Adipose tissue (tissue), 3 donors: ENCODE results near the gene ANGEL1. TPM values are rescaled to one million over a fixed set of nuclear protein-coding genes. Genes with fewer than 3 reads are reported as not detected.

Experiments
- H3K27ac ChIP-seq: one replicate; pipeline ENCODE4 v1.5.1; 2013; ENCODE audit warnings: low read depth, low read length
- WGBS, 3 donors: extraction: QIAGEN DNeasy Blood & Tissue Kit; methylation state at CpG; one replicate each; pipeline ENCODE4 v1.1.7; 2013; 5-methylcytosine and 5-hydroxymethylcytosine counted together
- polyA plus RNA-seq, 3 donors: library from polyadenylated mRNA; stranded (reverse); fragments of 200-250 nt; gene quantifications; one replicate each; pipeline ENCODE4 v1.2.3, GENCODE V29; 2013
- donor health status: healthy with polysubstance abuse.
- donor health status: Bipolar disorder and iron deficiency.
- donor health status: healthy.

ANGEL1 gene, protein sequence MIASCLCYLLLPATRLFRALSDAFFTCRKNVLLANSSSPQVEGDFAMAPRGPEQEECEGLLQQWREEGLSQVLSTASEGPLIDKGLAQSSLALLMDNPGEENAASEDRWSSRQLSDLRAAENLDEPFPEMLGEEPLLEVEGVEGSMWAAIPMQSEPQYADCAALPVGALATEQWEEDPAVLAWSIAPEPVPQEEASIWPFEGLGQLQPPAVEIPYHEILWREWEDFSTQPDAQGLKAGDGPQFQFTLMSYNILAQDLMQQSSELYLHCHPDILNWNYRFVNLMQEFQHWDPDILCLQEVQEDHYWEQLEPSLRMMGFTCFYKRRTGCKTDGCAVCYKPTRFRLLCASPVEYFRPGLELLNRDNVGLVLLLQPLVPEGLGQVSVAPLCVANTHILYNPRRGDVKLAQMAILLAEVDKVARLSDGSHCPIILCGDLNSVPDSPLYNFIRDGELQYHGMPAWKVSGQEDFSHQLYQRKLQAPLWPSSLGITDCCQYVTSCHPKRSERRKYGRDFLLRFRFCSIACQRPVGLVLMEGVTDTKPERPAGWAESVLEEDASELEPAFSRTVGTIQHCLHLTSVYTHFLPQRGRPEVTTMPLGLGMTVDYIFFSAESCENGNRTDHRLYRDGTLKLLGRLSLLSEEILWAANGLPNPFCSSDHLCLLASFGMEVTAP
- polyA plus RNA-seq: 10 to 100 TPM in 1 of 3 donors, 1 to 10 TPM in 2; 4.3 to 22.5 (median 6.9) TPM

DNA sequence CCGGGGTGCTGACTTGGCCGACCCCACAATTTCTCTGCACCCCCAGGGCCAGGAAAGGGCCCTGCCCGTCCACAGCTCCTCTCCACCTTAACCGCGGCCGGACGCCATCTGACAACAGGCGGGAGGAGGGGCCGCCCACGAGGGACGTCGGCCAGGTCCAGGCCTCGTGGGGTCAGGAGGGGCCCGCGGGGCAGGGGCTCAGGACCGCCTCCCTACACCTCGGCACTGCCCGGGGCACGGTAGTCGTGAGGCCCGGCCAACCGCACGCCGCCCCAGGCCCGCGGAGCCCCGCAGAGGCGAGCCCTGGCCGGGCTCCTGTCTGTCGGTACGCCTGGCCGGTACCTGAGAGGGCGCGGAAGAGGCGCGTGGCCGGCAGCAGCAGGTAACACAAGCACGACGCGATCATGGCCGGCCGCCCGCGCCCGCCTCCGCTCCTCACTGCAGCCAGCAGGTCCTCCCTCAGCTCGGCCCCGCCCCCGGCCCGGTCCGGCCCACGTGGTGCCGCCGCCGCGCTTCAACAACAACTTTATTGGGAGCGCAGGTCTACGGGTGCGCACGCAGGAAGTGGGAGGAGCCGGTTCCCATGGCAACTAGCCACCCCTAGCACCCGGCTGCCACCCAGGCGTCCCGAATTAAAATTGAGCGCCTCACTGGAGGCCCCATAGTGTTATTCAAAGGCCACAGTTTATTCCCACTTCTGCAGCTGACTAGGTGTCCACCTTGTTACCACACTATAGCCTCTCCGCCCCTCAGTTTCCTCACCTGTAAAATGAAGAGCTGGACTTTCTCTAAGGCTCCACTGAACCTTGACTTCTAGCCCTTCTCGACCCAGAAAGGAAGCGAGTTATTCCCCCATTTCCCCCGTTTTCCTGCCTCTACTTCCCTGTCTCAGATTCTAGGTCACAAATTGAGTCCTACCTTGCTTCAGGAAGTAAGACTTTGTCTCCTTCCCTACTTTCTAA, at the start of gene ANGEL1:
TSS of gene ANGEL1 (minus strand) at position 461 of the 962 bp plus-strand sequence. CDS start at position 406, 55 bp downstream.
- peak within 1 kb of the TSS; percentile 63 for H3K27ac ChIP-seq
- WGBS, 3 donors: 4 to 7% (median 4%) methylated on average over 42 to 69 of the region's 69 CpGs

DNA sequence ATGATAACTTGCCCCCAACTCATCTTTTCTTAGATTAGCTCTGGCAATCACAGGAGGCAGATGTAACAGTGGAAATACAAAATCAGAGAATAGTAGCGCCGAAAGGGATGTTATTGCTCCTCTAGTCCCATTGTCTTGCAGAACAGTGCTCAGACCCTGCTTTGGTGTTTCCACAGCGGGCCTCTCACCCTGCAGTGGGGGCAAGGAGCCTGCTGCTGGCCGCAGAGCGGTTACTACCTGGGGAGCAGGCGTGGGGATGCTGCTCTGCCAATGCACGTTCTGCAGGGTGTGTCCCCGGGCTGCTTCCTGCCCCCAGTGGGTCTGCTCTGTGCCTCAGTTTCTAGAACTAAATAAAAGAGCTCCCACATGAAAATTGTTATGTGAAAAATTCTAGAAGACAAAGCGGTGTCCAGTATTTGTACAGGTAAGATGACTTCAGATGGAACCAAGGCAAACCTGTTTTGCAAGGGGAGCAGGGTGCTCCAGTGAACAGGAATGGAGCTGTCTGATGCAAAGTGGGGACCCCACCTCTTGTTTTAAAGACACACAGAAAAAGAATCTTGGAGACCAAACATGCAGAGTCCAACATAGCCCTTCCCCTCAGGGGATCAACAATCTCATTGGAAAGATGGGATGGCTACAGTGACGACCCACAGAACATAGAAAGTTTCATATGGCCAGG, 49.0 kb upstream of the ANGEL1 start:
- no peak overlapping the region for H3K27ac ChIP-seq
- WGBS, 3 donors: 71 to 85% (median 82%) methylated on average over 10 of the region's 10 CpGs

DNA sequence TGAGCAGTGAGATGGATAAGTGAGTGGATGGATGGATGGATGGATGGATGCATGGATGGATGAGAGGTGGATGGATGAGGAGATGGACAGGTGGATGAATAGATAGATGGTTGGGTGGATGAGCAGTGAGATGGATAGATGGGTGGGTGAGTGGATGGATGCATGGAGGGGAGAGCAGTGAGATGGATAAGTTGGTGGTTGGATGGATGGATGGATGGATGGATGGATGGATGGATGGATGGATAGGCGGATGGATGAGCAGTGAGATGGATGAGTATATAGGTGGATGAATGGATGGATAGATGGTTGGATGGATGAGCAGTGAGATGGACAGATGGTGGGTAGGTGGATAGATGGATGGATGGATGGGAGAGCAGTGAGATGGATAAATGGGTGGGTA, 44.1 kb upstream of the ANGEL1 start:
- H3K27ac ChIP-seq: no peak overlapping the region
- 80 to 90% (median 81%) methylated on average over 1 of the region's 1 CpG for WGBS, 3 donors

DNA sequence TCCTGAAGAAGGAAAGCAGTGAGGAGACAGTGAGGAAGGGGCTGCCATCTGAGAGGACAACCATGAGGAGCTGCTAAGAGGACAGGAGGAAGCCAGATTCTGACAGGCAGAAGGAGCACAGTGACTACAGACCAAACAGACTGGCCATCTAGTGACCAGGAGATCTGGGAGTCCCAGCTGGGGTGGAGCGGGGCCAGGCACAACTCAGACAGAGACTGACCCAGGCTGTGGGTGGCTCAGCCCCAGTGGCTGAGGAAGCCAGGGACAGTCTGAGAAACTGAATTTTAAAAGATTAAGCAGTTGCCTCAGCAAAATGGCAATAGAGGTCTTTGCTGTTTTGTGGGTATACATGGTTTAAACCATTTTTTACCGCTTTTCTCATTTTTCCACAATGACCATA, 42.4 kb upstream of the ANGEL1 start:
- WGBS, 3 donors: 93 to 95% (median 94%) methylated on average over 2 of the region's 2 CpGs
- H3K27ac ChIP-seq: no peak overlapping the region

DNA sequence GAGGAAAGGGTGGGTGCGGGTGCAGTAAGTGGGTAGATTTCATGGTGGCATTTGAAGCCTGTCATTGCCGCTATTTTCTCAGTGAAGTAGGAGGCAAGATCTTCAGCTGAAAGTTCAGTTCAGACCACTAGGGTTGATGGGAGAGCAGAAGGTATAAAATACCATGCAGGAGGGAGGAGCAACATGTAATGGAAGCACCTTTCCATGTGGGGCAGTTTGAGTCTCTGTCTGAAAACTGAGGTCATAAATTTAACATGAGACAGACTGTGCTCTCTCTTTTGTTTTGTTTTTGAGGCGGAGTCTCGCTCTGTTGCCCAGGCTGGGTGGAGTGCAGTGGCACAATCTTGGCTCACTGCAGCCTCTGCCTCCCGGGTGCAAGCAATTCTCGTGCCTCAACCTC, 36.2 kb upstream of the ANGEL1 start:
- H3K27ac ChIP-seq: no peak overlapping the region
- WGBS, 3 donors: 79 to 85% (median 82%) methylated on average over 6 of the region's 6 CpGs

DNA sequence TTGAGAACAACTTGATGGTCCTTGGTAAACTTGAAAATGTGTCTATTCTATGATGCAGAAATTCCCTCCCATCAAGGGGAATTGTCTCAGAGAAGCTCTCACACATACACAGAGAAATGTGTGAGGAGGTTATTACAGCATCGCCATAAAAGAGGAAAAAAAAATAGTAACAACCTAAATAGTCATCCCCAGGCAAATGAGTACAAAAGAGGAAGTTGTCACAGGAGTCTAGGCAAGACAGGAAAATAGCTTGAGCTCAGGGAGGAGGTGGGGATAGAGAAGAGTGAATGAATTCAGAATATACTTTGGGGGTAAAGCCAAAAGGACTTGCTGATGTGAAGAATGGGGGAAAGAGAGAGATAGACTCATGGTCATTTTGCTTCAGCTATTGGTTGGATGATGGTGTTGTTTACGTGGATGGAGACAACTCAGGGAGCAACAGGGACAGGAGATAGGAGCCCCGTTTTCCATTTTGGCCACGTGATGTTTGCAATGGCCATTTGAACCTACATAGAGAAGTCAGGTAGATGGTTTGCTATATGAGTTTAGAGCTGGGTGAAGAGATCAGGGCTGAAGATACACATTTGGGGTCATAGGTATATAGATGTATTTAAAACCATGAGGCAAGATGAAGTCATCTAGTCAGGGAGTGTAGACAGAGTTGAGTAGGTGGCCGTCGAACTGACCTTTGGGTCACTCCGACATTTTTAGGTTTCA, 33.8 kb upstream of the ANGEL1 start:
- 75 to 85% (median 81%) methylated on average over 7 of the region's 7 CpGs for WGBS, 3 donors
- no peak overlapping the region for H3K27ac ChIP-seq

DNA sequence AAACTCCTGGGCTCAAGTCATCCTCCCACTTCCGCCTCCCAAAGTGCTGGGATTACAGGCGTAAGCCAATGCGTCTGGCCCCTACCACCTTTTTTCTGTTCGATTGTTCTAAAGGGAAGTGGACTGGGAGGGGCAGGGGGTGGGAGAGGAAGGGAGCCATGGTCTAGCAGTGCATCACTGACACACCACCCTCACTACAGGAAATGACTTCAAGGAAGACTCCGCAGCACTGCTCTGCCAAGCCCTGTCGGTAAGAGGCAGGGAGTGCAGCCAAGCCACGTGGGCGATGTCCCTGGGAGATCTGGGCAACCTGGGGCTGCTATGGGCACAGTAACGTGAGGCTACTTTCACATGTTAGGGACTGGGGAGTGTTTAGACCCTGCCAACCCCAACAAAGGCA, 31.5 kb upstream of the ANGEL1 start:
- WGBS, 3 donors: 39 to 55% (median 40%) methylated on average over 9 of the region's 9 CpGs
- no peak overlapping the region for H3K27ac ChIP-seq

DNA sequence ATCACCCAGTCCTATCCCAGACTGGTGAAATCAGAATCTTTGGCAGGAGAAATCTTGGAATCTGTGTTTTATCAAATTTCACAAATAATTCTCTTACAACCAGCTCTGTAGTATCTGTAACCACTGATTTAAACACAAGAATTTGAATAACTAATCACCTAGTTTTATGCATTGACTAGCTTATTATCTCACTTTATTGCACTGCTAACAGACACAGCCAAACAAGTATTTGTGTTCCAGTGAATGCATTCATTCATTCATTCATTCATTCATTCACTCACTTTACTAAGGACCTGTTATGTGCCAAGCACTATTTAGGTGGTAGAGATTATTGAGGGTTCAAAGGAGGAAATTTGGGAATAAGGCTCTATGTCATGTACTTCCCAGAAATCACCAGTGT, 29.7 kb upstream of the ANGEL1 start:
- no peak overlapping the region for H3K27ac ChIP-seq

DNA sequence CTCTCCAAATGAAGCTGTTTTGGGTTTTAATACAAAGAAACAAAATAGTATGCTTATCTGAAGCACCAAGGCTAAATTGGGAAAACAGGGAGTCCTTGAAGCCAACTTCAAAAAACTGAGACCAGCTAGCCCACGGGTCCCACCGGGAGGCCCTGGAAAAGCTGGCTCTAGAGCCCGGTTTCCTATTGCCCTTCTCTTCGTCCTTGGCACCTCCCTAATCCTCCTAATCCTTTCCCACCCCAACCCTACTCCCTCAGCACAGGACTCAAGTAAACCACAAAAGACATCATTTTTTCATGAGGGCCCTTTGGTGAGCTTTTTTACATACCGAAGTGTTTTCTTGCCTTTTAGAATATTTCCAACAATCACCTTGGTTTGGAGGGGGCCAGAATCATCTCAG, 24.8 kb upstream of the ANGEL1 start:
- H3K27ac ChIP-seq: no peak overlapping the region
- 35 to 69% (median 64%) methylated on average over 5 of the region's 5 CpGs for WGBS, 3 donors

DNA sequence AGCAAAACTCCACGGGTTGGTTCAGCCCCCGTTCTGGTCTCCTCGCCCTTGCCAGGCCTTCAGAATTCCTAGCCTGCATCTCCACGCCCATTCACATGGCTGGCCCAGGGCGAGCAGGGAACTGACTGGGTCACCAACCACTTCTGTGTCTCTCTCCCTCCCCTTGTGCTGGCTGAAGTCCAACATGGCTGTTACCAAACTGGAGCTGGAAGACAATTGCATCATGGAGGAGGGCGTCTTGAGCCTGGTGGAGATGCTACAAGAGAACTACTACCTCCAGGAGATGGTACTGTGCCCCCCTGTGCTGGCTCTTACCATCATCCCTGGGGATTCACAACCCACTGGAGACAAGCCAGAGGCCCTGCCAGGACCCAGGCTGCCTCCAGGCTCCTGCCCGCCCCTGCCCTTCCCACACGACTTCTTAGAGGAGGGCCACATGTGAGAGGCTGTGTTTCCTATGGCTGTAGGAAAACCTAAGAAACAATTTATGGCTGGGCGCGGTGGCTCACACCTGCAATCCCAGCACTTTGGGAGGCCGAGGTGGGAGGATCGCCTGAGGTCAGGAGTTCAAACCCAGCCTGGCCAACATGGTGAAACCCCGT, 23.4 kb upstream of the ANGEL1 start:
- H3K27ac ChIP-seq: no peak overlapping the region
- WGBS, 3 donors: 78 to 84% (median 82%) methylated on average over 13 of the region's 13 CpGs

DNA sequence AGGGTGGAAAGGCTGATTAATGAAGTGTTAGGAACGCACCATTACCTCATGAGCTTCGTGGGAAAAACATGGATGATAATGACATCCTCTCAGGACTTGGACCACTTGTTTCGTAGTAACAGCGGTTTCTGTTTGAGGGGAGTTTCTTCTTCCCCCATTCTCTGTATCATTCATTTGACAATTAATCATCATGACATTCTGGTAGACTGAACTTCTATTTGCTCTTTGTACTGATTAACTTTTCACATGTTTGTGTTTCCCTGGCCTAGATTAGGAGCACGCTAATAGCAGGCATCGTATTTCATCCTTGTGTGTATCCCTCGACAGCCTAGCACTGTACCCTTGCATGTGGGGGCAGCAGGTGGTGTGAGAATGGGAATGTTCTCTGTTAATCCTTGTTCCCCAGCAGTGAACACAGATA, 21.6 kb upstream of the ANGEL1 start:
- no peak overlapping the region for H3K27ac ChIP-seq
- 14 to 71% (median 68%) methylated on average over 7 of the region's 7 CpGs for WGBS, 3 donors

DNA sequence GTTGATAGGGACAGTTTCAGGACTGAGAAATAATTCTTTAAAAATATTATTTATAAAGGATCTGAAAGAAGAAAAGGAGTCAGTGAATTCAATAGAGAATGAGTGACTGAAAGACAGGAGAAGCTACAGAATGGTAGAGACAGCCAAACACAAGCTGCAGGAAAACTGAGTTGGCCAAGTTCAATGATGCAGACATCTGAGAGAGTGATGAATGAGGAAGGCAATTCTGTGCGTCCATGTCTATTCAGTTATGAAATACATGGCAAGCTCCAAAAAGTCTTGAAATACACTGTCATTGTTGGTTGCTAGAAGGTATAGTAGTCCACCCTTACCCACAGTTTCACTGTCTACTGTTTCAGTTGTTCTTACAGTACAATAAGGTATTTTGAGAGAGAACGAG, 20.3 kb upstream of the ANGEL1 start:
- 63 to 80% (median 69%) methylated on average over 2 of the region's 2 CpGs for WGBS, 3 donors

DNA sequence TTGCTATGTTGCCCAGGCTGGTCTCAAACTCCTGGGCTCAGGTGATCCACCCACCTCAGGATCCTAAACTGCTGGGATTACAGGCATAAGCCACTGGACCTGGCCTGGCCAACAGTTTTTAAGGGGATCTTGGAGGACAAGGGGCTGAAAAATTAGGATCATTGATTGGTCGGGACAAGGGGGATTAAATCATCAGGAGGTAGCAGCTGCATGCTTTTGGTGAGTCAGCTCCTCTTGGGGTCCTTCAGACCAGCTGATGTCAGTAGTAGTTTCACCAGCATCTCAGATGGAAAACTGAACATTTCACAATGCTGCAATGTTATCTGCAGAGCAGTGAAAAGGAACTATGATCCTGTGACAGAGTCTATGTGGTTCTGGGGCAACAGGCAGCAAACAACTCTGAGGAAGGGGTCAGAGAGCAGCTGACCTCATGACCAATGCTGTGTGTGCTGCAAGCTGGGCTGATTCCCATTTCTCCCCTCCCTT, 19.9 kb upstream of the ANGEL1 start:
- 60 to 82% (median 64%) methylated on average over 1 of the region's 1 CpG for WGBS, 3 donors
- H3K27ac ChIP-seq: no peak overlapping the region

More for the DNA sequence above, 20.3 kb upstream of the ANGEL1 start:
- H3K27ac ChIP-seq: no peak overlapping the region

DNA sequence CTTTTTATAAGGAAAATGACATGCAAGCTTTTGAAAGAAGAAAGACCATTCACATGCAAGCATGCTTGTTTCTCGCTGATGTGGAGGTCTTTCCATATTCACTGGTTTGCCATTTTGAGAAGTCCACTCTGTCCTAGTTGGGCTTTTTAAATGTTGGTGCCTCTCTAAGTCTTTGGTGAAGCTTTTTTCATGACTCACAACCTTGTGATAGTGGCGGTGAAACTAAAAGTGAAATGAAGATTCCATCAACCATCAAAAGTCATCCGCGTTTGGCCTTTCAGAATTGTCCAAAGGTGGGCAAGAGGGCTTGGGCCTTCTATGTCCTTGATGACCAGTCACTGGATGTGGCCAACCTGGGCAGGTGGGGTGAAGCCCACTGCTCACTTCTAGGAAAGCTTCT, 17.9 kb upstream of the ANGEL1 start:
- H3K27ac ChIP-seq: no peak overlapping the region
- WGBS, 3 donors: 89 to 98% (median 92%) methylated on average over 4 of the region's 4 CpGs

DNA sequence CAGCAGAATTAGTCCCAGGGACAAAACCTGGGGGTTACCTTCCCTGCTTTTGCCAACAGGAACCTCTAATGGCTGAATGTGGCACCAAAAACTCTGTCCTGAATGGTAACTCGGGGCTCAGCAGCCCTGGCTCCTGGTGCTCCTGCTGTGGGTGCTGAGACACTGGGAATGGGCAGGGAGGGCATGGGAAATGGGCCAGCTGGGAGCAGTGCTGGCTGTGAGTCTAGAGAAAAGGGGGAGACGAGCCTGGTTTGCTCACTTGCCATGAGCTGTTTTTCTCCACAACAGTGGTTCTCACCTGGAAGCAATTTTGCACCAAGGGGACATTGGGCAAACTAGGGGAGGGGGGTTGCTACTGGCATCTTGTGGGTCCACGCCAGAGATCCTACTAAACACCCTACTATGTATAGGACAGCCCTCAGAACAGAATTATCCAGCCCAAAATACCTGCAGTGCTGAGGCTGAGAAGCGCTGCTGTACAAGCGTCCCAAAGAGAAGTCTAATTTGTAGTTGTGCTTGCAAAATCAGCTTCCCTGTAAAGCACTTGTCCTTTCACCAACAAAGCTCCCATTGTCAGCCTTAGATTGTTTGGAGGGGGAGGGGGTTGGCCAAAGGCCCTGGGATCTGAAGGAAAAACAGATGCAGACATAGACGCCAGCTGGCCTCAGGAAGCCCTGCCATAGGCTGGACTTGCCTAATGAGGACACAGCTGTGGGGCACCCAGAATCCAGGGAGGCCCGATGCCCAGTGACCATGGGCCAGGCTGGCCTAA, 17.2 kb upstream of the ANGEL1 start:
- H3K27ac ChIP-seq: no peak overlapping the region
- WGBS, 3 donors: 30 to 70% (median 53%) methylated on average over 7 of the region's 7 CpGs

DNA sequence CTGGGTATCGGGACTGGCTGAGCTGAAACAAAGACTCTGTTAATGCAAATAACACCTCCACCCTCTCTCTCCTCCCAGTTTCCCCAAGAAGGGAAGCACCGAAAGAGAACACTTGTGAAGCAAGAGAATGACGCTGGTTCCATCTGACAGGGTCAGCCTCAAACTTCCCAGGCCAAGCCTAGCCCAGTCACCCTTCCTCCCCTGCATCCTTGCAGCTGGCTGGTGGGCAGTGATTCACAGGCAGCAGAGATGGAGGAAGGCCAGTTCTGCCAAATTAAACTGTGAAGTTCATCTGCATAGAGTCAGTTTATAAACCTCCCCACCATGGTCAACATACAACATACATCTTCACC, 16.3 kb upstream of the ANGEL1 start:
- H3K27ac ChIP-seq: no peak overlapping the region
- 28 to 59% (median 57%) methylated on average over 3 of the region's 3 CpGs for WGBS, 3 donors
